ENCODE results near the gene SWAP70. TPM values are rescaled to one million over a fixed set of nuclear protein-coding genes. Genes with fewer than 3 reads are reported as not detected.

The SWAP70 gene
- total RNA-seq, 2 donors from 2014 or later, result 18.7 to 33.4 TPM

DNA sequence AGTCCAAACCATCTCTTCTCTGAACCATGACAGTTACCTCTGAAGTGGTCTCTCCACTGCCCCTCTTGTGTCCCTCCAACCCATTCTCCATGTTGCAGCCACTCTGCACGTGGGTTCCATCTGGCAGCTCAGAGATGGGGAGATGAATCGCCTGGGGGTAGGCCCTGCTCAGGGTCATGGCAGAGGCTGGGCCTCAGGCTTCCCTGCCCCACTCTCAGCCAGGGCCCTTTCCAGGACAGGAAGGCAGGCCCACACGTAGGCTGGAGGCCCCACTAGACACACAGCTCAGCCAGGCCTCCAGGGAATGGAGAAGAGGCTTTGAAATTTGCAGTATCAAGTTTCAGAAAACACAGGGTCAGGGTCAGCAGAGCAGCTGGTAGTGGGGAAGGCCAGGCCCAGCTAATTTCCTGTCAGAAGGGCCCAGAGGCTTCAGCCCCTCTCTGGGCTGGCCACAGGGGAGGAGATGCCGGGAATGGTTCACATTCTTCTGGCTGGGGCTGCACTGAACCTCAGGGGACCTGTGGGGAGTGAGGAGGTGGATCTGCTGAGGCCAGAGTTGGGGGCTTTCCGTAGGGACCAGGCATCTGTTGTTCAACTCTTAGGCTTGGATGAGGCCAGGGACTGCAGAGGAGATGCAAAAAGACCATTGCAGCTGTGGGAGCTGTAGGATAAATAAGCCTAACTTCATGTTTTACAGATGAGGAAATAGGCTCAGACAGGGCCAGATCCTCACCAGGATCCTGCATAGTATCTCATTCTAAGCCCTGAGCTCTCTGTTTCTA is 101.6 kb downstream of the SWAP70 start:
- no peaks in the 10 kb centered on the region for H3K9me3 ChIP-seq
- H3K27me3 ChIP-seq, result no peaks in the 10 kb centered on the region
- H3K4me1 ChIP-seq, result peaks cover 0 to 29% of the 10 kb centered on the region in 2 donors
- H3K27ac ChIP-seq, result peak overlapping the region; percentile 46 to 70
- H3K36me3 ChIP-seq, result no peaks in the 10 kb centered on the region
- no peak for DNase-seq (ENCODE audit: low spot score)
- TF ChIP-seq, protein P1, sequence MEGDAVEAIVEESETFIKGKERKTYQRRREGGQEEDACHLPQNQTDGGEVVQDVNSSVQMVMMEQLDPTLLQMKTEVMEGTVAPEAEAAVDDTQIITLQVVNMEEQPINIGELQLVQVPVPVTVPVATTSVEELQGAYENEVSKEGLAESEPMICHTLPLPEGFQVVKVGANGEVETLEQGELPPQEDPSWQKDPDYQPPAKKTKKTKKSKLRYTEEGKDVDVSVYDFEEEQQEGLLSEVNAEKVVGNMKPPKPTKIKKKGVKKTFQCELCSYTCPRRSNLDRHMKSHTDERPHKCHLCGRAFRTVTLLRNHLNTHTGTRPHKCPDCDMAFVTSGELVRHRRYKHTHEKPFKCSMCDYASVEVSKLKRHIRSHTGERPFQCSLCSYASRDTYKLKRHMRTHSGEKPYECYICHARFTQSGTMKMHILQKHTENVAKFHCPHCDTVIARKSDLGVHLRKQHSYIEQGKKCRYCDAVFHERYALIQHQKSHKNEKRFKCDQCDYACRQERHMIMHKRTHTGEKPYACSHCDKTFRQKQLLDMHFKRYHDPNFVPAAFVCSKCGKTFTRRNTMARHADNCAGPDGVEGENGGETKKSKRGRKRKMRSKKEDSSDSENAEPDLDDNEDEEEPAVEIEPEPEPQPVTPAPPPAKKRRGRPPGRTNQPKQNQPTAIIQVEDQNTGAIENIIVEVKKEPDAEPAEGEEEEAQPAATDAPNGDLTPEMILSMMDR (IDR thresholded peaks at IDR 0.05), result no peak
- no peak overlapping the region for H3K4me3 ChIP-seq

DNA sequence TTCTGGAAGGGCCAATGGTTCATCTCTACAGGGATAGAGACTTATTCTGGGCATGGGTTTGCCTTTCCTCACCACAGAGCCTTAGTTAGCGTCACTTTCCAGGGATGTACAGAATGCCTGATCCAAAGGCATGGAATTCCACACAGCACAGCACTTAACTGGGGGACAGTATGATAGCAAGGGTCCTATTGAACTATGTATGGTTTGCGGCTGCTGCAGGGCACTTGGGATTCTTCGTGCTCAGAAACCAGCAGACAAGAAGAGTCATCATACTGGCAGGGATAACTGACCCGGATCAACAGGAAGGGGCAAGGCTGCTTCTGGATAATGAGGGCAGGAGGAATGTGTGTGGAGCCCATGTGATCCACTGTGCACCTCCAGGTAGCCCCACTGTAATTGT is 105.7 kb downstream of the SWAP70 start:
- H3K9me3 ChIP-seq, result no peaks in the 10 kb centered on the region
- H3K4me1 ChIP-seq, result peaks cover 0 to 31% of the 10 kb centered on the region in 2 donors
- H3K4me3 ChIP-seq, result no peak overlapping the region
- TF ChIP-seq, protein P1 (IDR thresholded peaks at IDR 0.05), result no peak
- DNase-seq (ENCODE audit: low spot score), result no peak
- H3K27me3 ChIP-seq, result no peaks in the 10 kb centered on the region
- H3K36me3 ChIP-seq, result no peaks in the 10 kb centered on the region
- no peak overlapping the region for H3K27ac ChIP-seq

DNA sequence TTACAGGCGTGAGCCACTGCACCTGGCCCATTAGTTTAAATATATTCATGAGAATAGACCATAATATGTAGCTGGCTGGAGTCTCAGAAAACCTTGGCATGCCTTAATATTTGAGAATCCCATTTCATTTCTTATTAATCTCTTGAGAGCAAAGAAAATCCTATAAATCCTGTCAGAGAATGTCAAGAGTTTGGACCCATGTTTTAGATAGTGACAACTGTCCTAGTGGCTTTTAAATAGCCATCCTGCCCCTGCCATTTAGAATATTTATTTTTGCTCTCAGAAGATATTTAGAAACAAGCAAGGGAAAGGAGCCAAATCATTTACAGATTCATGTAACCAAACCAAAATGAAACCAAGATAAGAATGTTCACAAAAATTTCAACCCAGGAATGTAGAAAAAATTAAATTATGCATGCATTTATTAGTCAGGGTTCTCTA is 107.2 kb downstream of the SWAP70 start:
- Histone ChIP-seq H3K9me3 (no peaks in the 10 kb centered on the region), H3K4me1 (peaks cover 0 to 28% of the 10 kb centered on the region in 2 donors), H3K36me3 (no peaks in the 10 kb centered on the region), H3K4me3 (no peak overlapping the region), H3K27ac (no peak overlapping the region), H3K27me3 (no peaks in the 10 kb centered on the region)
- TF ChIP-seq, protein P1 (IDR thresholded peaks at IDR 0.05), result no peak
- DNase-seq (ENCODE audit: low spot score), result no peak

DNA sequence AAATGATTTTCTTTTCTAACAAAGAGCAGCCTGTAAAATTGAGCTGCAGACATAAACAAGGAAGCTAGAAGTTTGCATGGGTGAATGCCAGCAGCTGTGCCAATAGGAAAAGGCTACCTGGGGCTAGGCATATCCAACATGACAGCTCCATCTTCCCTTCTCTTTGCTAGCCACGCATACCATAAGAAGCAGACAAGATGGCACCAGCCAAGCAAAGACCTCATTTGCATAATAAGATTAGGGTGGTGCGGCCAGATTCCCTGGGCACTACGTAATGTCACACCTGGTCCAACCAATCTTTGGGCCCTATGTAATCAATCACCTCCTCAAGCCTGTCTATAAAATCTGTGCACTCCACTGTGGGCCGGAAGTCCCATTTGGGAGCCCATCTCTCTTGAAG is 108.3 kb downstream of the SWAP70 start:
- no peaks in the 10 kb centered on the region for H3K9me3 ChIP-seq
- no peak overlapping the region for H3K4me3 ChIP-seq
- TF ChIP-seq, protein P1 (IDR thresholded peaks at IDR 0.05), result no peak
- H3K4me1 ChIP-seq, result peaks cover 0 to 23% of the 10 kb centered on the region in 2 donors
- DNase-seq (ENCODE audit: low spot score), result no peak
- no peaks in the 10 kb centered on the region for H3K36me3 ChIP-seq
- no peaks in the 10 kb centered on the region for H3K27me3 ChIP-seq
- H3K27ac ChIP-seq, result no peak overlapping the region

DNA sequence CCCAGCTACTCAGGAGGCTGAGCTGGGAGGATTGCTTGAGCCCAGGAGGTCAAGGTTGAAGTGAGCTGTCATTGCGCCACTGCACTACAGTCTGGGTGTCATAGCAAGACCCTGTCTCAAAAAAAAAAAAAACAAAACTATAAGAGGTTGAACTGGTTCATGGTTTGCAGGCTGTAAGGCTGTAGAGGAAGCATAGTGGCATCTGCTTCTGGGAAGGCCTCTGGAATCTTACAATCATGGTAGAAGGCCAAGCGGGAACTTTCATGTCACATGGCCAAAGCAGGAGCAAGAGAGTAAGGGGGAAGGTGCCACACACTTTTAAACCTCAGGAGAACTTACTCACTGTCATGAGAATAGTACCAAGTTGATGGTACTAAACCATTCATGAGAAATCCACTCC is 109.6 kb downstream of the SWAP70 start:
- TF ChIP-seq, protein P1 (IDR thresholded peaks at IDR 0.05), result no peak
- no peak for DNase-seq (ENCODE audit: low spot score)
- no peak overlapping the region for H3K27ac ChIP-seq
- no peaks in the 10 kb centered on the region for H3K36me3 ChIP-seq
- H3K4me3 ChIP-seq, result no peak overlapping the region
- H3K27me3 ChIP-seq, result no peaks in the 10 kb centered on the region
- H3K9me3 ChIP-seq, result no peaks in the 10 kb centered on the region
- peaks cover 0 to 23% of the 10 kb centered on the region in 2 donors for H3K4me1 ChIP-seq
